CD4-positive, alpha-beta T cell treated with Interleukin-2 at 100 ng/mL for 4 hours (primary cell): Measurements from ENCODE around the gene DUSP15.
"Not testable (repeated sequence)": the region's sequence is repeated elsewhere in the genome, so short reads cannot be mapped to it uniquely, and the experiment has no call there.

Experiments used
- DNase-seq: peaks from one replicate; pipeline ENCODE4 v3.0.0-alpha.2; 2020; ENCODE audit warnings: low spot score

DUSP15 gene

GRCh38 chr20:31822421-31823330, 47.7 kb downstream of the DUSP15 start:
- peak; percentile 66 for DNase-seq

GRCh38 chr20:31821427-31821826, 48.9 kb downstream of the DUSP15 start:
- DNase-seq = no peak

- DNase-seq = no peak
These were observed 50.1 kb downstream of the DUSP15 start for GRCh38 chr20:31820228-31820627.

GRCh38 chr20:31819083-31819784, 51.1 kb downstream of the DUSP15 start, which contains the start of gene MYLK2:
MYLK2 (plus strand) TSS chr20:31819356; CDS start chr20:31819581, 225 bp downstream.
- DNase-seq = no peak

- DNase-seq = no peak
These were observed 51.9 kb downstream of the DUSP15 start for GRCh38 chr20:31818376-31818908.

GRCh38 chr20:31817461-31817860, 52.9 kb downstream of the DUSP15 start:
- DNase-seq = no peak

GRCh38 chr20:31816221-31816620, 54.1 kb downstream of the DUSP15 start:
- no peak for DNase-seq

- DNase-seq = no peak
These were observed 54.7 kb downstream of the DUSP15 start for GRCh38 chr20:31815408-31816188.

- DNase-seq = not testable (repeated sequence)
These were observed 56.2 kb downstream of the DUSP15 start for GRCh38 chr20:31814142-31814541.

GRCh38 chr20:31813611-31814010, 56.7 kb downstream of the DUSP15 start:
- no peak for DNase-seq

GRCh38 chr20:31811796-31812728, 58.3 kb downstream of the DUSP15 start:
- no peak for DNase-seq

GRCh38 chr20:31811198-31811597, 59.1 kb downstream of the DUSP15 start:
- DNase-seq = no peak
